ENCODE data around the gene CRIP2. TPM values are rescaled to one million over a fixed set of nuclear protein-coding genes. Genes with fewer than 3 reads are reported as not detected.
A peak's percentile ranks its signal among the peaks of the same experiment; 100 is the strongest.

CRIP2 gene
- total RNA-seq, 1 donor from 2014 or later = 71.8 TPM

- H3K36me3 ChIP-seq (ENCODE audit: insufficient read depth, low read length) = no peaks in the 10 kb centered on the region
- no peak overlapping the region for H3K27ac ChIP-seq (ENCODE audit: low read depth, low read length)
- H3K79me2 ChIP-seq (ENCODE audit: insufficient read depth, low read length) = no peaks in the 10 kb centered on the region
- H3K9me3 ChIP-seq (ENCODE audit: insufficient read depth, low read depth, low read length) = no peaks in the 10 kb centered on the region
- H3K27ac Mint-ChIP-seq (ENCODE audit: unreplicated experiment) = no peak overlapping the region
- H3K4me3 ChIP-seq (ENCODE audit: insufficient read depth, low read depth, low read length) = peak overlapping the region; percentile 56
- H3K4me3 Mint-ChIP-seq (ENCODE audit: unreplicated experiment) = no peak overlapping the region
- peak overlapping the region; percentile 87 for H3K4me2 ChIP-seq (ENCODE audit: low read length)
- no peaks in the 10 kb centered on the region for H4K20me1 ChIP-seq (ENCODE audit: insufficient read depth, low read length)
- FAIRE-seq = no peak
- H3K36me3 Mint-ChIP-seq (ENCODE audit: low read depth, unreplicated experiment) = peaks cover under 1% of the 10 kb centered on the region
- H2AFZ ChIP-seq (ENCODE audit: low read depth, low read length) = peak overlapping the region; percentile 83
- no peaks in the 10 kb centered on the region for H3K27me3 ChIP-seq (ENCODE audit: insufficient read depth, low read length)
- H3K9ac ChIP-seq (ENCODE audit: low read length) = peak overlapping the region; percentile 72
- H3K4me1 ChIP-seq (ENCODE audit: insufficient read depth, low read length) = peaks cover 7% of the 10 kb centered on the region
- H3K27me3 Mint-ChIP-seq (ENCODE audit: low read depth, unreplicated experiment) = peaks cover 28% of the 10 kb centered on the region
- peaks cover 2% of the 10 kb centered on the region for H3K9me3 Mint-ChIP-seq (ENCODE audit: unreplicated experiment)
- TF ChIP-seq EZH2 (IDR thresholded peaks at IDR 0.05; ENCODE audit: insufficient read depth, low read length) (no peak), CTCF (IDR thresholded peaks at IDR 0.05; ENCODE audit: insufficient read depth, low read depth, low read length) (peak; percentile 34)
- peak; percentile 29 for DNase-seq (ENCODE audit: low read depth)
- H3K4me1 Mint-ChIP-seq (ENCODE audit: low read depth, unreplicated experiment) = no peaks in the 10 kb centered on the region
Observed at GRCh38 chr14:105527826-105528585, 53.4 kb downstream of the CRIP2 start.

GRCh38 chr14:105528586-105529318 lies 54.1 kb downstream of the CRIP2 start:
- no peaks in the 10 kb centered on the region for H4K20me1 ChIP-seq (ENCODE audit: insufficient read depth, low read length)
- H3K4me1 ChIP-seq (ENCODE audit: insufficient read depth, low read length) = peaks cover 7% of the 10 kb centered on the region
- no peak overlapping the region for H3K27ac Mint-ChIP-seq (ENCODE audit: unreplicated experiment)
- TF ChIP-seq EZH2 (IDR thresholded peaks at IDR 0.05; ENCODE audit: insufficient read depth, low read length) (no peak), CTCF (IDR thresholded peaks at IDR 0.05; ENCODE audit: insufficient read depth, low read depth, low read length) (no peak)
- H3K4me1 Mint-ChIP-seq (ENCODE audit: low read depth, unreplicated experiment) = no peaks in the 10 kb centered on the region
- H3K27ac ChIP-seq (ENCODE audit: low read depth, low read length) = no peak overlapping the region
- peaks cover 2% of the 10 kb centered on the region for H3K9me3 Mint-ChIP-seq (ENCODE audit: unreplicated experiment)
- H3K36me3 Mint-ChIP-seq (ENCODE audit: low read depth, unreplicated experiment) = peaks cover 1% of the 10 kb centered on the region
- peaks cover 29% of the 10 kb centered on the region for H3K27me3 Mint-ChIP-seq (ENCODE audit: low read depth, unreplicated experiment)
- H2AFZ ChIP-seq (ENCODE audit: low read depth, low read length) = peak overlapping the region; percentile 83
- peak overlapping the region; percentile 56 for H3K4me3 ChIP-seq (ENCODE audit: insufficient read depth, low read depth, low read length)
- no peaks in the 10 kb centered on the region for H3K79me2 ChIP-seq (ENCODE audit: insufficient read depth, low read length)
- no peak for FAIRE-seq
- no peaks in the 10 kb centered on the region for H3K9me3 ChIP-seq (ENCODE audit: insufficient read depth, low read depth, low read length)
- H3K9ac ChIP-seq (ENCODE audit: low read length) = no peak overlapping the region
- peak overlapping the region; percentile 87 for H3K4me2 ChIP-seq (ENCODE audit: low read length)
- no peak overlapping the region for H3K4me3 Mint-ChIP-seq (ENCODE audit: unreplicated experiment)
- no peaks in the 10 kb centered on the region for H3K36me3 ChIP-seq (ENCODE audit: insufficient read depth, low read length)
- H3K27me3 ChIP-seq (ENCODE audit: insufficient read depth, low read length) = no peaks in the 10 kb centered on the region
- no peak for DNase-seq (ENCODE audit: low read depth)

- no peak for TF ChIP-seq EZH2 (IDR thresholded peaks at IDR 0.05; ENCODE audit: insufficient read depth, low read length)
- no peak for TF ChIP-seq CTCF (IDR thresholded peaks at IDR 0.05; ENCODE audit: insufficient read depth, low read depth, low read length)
- DNase-seq (ENCODE audit: low read depth) (no peak), FAIRE-seq (no peak)
- Histone ChIP-seq H3K4me3 (ENCODE audit: insufficient read depth, low read depth, low read length) (peak overlapping the region; percentile 23), H4K20me1 (ENCODE audit: insufficient read depth, low read length) (no peaks in the 10 kb centered on the region), H2AFZ (ENCODE audit: low read depth, low read length) (peak overlapping the region; percentile 83), H3K4me1 (ENCODE audit: insufficient read depth, low read length) (peaks cover 7% of the 10 kb centered on the region), H3K9me3 (ENCODE audit: insufficient read depth, low read depth, low read length) (no peaks in the 10 kb centered on the region), H3K4me2 (ENCODE audit: low read length) (peak overlapping the region; percentile 87), H3K27ac (ENCODE audit: low read depth, low read length) (no peak overlapping the region), H3K27me3 (ENCODE audit: insufficient read depth, low read length) (no peaks in the 10 kb centered on the region), H3K9ac (ENCODE audit: low read length) (no peak overlapping the region), H3K79me2 (ENCODE audit: insufficient read depth, low read length) (no peaks in the 10 kb centered on the region), H3K36me3 (ENCODE audit: insufficient read depth, low read length) (no peaks in the 10 kb centered on the region)
- peaks cover 2% of the 10 kb centered on the region for H3K9me3 Mint-ChIP-seq (ENCODE audit: unreplicated experiment)
- no peak overlapping the region for H3K4me3 Mint-ChIP-seq (ENCODE audit: unreplicated experiment)
- peaks cover 1% of the 10 kb centered on the region for H3K36me3 Mint-ChIP-seq (ENCODE audit: low read depth, unreplicated experiment)
- H3K27me3 Mint-ChIP-seq (ENCODE audit: low read depth, unreplicated experiment) = peaks cover 31% of the 10 kb centered on the region
- H3K4me1 Mint-ChIP-seq (ENCODE audit: low read depth, unreplicated experiment) = no peaks in the 10 kb centered on the region
- no peak overlapping the region for H3K27ac Mint-ChIP-seq (ENCODE audit: unreplicated experiment)
Observed at GRCh38 chr14:105529319-105529568, 54.6 kb downstream of the CRIP2 start.
